Measurements from ENCODE around the gene RPP25L.

RPP25L gene

DNA sequence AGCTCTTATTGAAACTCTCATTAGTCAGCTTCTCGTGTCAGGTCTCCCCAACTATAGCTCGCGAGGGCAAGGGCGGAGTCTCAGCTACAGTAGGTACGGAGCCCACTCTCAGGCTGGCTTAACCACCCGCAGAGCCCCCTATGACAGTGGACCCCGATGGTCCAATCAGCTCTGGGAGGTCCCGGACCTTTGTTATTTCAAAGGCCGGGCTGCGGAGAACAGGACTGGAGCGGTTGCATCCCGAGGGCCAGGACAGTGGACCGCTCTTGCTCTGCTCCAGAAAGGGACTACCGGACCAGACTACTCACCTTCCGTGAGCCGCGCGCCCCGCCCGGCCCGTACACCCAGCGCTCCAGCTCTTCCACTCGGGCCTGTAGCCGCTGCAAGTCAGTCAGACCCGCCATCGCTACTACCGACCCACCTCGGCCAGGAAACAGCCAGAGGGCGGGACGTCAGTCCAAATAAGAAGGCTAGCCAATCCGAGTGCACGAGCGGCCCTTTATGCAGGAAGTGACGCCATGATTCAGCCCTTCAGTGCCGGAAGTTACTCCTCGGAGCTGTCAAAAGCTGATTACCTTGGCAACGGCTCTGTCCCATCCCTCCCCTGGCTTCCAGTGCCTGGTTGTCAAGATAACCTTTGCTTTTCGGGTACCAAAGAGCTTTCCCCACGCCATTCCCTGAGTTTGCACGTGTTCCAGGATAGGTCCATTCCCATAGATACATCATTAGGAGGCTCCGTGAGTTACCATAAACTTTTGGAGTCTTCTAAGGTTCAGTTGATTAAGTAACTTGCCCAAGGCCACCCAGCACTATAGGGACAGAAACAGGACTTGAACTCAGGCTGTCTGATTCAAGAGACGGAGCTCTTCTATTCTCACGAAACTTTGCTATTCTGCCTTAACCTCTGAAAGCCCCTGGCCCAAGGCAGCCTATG is 8.4 kb upstream of the RPP25L start, which contains the start of gene DCTN3:
Gene DCTN3 (minus strand): TSS at position 435 of the 934 bp plus-strand sequence. CDS start 31 bp downstream, at position 404.
- peak; percentile 93 for DNase-seq
- in situ Hi-C loops (cut with MboI; ENCODE audit: low pct_unique_long_range_greater_than_20kb, low sequenced_read_pairs), result no loop called here

DNA sequence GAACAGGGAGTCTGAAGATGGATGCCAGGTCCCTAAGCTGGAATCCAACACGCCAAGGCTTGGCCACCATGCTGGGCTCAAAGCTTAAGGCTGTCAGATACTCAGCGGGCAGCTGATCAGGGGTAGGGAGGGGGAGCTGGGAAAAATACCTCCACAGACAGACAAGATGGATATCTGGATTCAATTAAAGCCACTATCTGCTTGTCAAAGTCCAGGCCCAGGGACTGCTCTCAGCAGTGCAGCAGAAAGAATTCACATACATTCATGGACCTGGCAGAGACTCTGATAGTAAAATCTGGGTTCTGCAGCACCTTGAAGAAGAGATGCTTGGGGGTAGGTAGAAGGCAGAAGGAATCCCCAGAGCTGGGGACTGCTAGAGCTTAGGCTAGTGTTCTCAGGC is 3.2 kb upstream of the RPP25L start:
- DNase-seq, result no peak
- in situ Hi-C loops (cut with MboI; ENCODE audit: low pct_unique_long_range_greater_than_20kb, low sequenced_read_pairs), result no loop called here

DNA sequence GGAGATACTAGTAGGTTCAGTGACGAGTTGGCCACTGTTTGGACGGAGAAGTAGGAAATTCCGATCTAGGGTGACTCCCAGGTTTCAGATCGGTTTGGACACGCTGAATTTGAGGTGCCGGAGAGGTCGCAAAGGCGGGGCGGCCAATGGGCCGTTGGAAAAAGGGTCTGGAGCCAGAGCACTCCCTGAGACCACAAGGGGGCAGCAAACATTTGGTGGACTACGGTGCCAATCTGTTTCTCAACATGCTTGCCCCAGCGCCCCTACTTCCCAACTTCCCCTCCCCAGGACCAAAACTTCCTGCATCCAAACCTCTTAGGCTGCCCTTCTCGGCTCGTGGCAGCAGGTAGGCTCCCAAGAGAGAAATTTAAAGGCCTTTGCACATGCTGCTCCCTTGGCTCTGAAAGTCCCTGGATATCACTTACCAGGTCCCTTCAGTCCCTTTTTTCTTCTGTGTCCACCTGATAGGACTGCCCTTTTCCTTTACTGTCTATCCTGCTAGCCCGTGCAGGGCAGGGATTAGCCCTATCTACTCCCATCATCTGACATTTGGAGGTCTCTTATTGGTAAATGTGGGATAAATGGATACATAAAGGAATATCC is 992 bp upstream of the RPP25L start:
- peak; percentile 82 for DNase-seq
- in situ Hi-C loops (cut with MboI; ENCODE audit: low pct_unique_long_range_greater_than_20kb, low sequenced_read_pairs), result no loop called here

DNA sequence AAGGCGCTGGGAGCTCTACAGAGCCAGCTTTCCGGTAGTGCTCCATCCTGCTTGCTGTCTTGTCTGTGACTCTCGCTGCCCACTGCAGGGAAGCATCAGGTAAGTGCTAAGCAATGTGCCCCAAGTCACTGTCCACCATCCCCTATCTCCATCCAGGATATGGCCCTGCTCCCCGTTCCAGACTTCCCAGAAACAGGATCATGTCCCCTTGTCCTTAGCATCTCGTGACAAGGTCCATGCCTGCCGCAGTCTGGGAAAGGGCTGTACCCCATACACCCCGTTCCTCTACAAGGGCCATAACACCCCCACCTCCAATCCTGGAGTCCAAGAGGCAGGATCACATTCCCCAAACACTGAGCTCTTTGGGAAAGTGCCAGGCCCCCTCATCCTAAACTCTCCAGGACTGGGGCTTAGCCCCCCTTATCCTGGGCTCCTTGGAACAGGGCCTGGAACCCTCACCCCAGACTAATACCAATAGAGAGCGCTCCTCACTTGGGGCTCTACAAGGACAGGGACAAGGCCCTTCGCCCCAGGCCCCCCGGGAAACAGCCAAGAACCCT is 566 bp downstream of the RPP25L start:
- in situ Hi-C loops (cut with MboI; ENCODE audit: low pct_unique_long_range_greater_than_20kb, low sequenced_read_pairs), result no loop called here
- DNase-seq, result no peak

DNA sequence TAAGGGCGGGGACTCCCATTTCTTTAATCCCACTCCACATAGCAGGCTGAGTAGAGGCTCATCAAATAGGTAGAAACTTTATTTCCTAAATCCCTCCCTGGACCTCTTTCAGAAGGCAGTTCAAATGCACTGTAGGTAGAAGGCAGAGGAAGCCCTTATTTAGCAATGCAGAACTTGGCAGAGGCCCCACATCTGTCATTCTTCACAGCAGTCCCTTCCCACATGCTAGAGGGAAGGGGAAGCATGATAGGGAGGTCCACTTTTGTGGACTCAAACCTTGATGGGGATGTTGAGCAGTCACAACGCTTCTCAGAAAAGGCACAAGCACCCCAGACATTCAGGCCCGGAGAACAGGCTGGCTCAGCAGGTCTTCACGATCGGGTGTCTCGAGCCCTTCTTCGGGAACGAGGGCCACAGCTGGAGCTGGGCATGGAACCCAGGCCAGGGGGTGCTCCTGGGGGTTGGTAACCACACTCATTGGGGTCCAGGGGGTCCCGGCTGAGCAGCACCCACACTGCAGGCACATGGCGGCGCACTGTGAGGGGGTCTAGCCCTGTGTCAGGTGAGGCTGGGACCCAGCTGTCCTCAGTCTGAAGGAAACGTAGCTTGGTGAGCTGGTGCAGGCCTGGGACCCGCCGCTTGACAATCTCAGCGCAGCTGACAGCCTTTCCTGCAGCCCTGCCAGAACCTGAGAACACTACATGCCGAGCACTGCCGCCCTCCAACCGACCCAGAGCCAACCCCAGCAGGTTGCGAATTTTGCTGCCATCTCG is 1.3 kb downstream of the RPP25L start:
- in situ Hi-C loops (cut with MboI; ENCODE audit: low pct_unique_long_range_greater_than_20kb, low sequenced_read_pairs), result no loop called here
- DNase-seq, result peak; percentile 51

DNA sequence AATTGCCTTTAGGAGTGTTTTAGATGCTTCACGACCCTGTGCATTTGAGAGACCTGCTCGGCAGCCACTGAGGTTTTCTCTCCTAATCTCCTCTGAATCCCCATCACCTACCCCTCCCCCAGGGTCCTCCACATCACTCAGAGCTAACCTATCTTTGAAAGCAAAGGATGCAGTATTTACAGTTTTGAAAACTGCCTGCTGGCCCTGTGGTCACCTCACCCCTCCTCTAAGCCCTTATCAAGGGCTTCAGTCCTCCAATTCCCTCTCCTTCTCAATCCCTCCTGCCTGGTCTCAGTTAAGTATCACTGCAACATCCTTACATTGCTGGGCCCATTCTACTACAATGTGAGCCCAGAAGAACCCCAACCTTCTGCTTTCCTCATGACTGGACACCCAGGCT is 4.6 kb downstream of the RPP25L start:
- in situ Hi-C loops (cut with MboI; ENCODE audit: low pct_unique_long_range_greater_than_20kb, low sequenced_read_pairs), result no loop called here
- DNase-seq, result no peak

DNA sequence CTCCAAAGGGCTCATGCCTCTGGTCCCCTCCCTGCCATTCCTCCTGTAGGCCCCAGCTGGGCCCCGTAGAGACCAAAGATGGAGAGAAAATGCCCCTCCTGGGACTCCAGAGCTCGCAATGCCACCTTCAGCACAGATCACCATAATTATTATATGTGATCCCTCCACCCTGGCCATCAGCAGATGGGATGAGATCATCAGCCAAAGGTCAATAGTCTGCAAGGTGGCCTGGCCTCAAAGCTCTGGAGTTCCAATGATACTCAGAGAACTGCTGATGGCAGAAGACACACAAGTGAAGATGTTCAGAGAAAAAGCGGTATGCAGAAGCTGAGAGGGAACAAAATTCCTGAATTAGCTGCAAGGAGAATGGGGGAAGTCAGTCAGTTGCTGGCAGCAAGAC is 5.0 kb downstream of the RPP25L start:
- in situ Hi-C loops (cut with MboI; ENCODE audit: low pct_unique_long_range_greater_than_20kb, low sequenced_read_pairs), result no loop called here
- no peak for DNase-seq

DNA sequence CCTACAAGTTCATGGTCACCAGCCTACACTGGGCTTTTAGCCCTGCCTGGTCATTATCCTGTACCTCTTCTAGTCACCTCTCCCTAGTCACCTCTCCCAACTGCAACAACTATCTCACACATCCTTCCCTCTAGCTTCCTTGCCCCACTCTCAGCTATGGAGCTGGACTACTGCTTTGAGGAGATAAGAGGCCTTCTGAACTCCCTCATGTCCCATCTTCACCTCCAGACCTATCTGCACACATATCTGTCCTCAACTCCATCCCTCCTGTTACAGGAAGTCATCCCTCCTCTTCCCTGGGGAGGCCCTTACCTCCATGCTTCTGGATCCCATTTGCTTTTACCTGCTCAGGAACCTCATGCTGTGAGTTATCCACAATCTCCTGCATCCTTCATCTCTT is 5.7 kb downstream of the RPP25L start:
- in situ Hi-C loops (cut with MboI; ENCODE audit: low pct_unique_long_range_greater_than_20kb, low sequenced_read_pairs), result no loop called here
- no peak for DNase-seq

DNA sequence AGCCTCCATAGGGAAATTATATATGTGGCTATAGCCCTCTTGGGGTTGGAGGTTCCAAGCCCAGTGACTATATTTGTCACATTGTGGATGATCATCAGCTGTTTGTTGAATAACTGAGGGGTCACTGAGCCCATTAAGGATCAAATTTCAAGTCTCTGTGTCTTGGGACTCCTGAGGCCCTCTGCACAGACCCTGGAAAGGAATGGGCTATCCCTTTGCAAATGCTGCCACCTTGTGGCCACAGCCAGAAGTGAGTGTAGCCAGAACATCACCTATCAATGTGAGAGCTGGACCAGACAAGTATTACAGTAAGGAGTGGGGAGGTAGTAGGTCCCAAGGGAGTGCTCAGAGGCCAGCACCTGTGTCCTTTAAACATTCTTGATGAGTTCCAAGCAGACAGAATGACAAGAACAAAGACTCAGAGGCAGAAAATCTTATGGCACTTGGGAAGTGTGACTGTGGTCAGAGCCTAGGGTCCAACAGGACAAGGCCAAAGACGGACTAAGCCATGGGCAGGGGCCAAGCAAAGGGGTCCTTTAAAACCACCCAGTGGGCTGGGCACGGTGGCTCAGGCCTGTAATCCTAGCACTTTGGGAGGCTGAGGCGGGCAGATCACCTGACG is 8.2 kb downstream of the RPP25L start:
- DNase-seq, result peak; percentile 85
- in situ Hi-C loops (cut with MboI; ENCODE audit: low pct_unique_long_range_greater_than_20kb, low sequenced_read_pairs), result no loop called here

DNA sequence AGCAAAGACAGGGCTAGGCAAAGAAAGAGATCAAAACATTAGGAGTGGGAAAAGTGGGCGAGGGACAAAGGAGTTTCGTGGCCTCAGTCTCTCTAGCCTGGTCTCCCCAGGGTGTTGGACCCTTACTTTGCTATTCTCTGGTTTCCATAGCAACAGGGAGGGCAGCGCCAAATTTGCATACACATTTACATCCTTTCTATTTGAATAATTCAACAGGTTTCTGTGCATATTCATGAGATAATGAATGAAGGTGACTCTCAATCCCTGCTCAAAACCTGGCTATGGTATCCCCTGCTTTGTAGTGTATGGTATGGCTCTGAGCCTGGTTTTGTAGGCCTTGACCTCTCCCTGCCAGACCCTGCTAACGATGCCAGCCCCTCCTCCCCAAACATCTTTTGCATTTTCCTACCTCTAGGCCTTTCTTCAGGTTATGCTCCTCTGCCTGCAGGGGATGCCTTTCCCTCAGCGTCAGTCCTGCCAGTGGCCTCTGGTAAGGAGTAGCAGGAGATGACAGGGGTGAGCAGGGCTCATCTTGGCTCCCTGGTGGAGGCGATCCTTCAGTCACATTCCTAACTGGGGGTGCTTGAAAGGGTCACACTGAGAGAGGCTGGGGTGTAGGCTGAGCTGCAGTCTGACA is 9.8 kb downstream of the RPP25L start:
- in situ Hi-C loops (cut with MboI; ENCODE audit: low pct_unique_long_range_greater_than_20kb, low sequenced_read_pairs), result no loop called here
- no peak for DNase-seq

DNA sequence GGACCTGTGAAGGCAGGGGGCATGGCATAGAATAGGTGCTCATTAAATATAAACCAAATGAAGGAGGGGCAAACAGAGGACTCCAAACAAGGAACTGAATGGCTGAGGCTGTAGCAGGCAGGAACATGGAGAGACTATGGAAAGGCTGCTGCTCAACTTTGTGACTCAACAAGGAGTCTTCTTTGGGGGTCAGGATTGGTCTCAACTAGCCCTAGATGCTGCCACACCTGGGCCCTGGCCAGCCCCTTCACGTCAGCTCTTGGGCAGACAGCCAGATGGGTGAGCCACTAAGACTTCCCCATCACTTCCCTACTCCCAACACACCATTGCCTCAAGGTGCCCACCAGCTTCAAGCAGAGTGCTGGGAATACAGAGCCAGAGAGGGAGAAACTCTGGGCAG is 11.0 kb downstream of the RPP25L start:
- no peak for DNase-seq
- in situ Hi-C loops (cut with MboI; ENCODE audit: low pct_unique_long_range_greater_than_20kb, low sequenced_read_pairs), result no loop called here

DNA sequence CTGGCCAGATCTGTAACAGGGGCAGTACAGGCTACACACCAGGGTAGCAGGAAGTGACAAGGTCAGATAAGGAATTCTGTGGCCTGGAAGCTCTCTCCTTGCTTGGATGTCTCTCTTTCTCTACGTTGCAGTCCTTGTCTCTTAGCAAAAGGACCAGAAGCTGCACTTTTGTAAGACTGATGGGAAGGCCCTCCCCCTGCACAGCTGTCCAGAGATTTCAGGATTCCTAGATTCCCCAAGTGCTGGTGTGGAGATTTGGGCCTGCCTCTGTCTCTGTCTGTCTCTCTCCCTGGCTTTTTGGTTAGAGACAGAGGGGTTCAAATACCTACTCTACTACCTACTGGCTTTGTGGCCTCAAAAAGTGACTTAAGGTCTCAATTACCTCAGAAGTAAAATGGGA is 12.4 kb downstream of the RPP25L start:
- DNase-seq, result no peak
- in situ Hi-C loops (cut with MboI; ENCODE audit: low pct_unique_long_range_greater_than_20kb, low sequenced_read_pairs), result loop anchor here (25.0 kb wide), 1 partner anchor 187 kb away; no protein-coding TSS in a partner anchor

DNA sequence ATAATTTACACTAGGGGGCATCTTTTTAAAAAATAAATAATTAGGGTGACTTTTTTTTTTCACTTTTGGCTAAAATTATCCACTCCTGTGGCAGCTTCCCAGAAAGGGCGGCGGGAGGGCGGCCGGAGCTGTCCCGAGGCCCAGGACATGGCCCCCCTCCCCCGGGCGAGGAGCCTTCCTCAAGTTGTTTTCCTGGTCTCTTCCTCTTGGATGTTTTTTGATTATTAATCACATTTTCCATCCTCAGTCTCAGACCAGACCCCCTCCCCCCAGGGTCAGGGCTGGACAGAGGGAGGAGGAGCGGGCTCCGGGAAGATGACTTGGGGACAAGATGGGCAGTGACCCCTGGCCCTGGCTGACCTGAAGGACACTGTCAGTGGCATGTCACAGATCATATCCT is 17.7 kb downstream of the RPP25L start:
- in situ Hi-C loops (cut with MboI; ENCODE audit: low pct_unique_long_range_greater_than_20kb, low sequenced_read_pairs), result loop anchor here (5.0 to 25.0 kb wide), 2 partner anchors 52 to 182 kb away; no protein-coding TSS in a partner anchor
- no peak for DNase-seq

DNA sequence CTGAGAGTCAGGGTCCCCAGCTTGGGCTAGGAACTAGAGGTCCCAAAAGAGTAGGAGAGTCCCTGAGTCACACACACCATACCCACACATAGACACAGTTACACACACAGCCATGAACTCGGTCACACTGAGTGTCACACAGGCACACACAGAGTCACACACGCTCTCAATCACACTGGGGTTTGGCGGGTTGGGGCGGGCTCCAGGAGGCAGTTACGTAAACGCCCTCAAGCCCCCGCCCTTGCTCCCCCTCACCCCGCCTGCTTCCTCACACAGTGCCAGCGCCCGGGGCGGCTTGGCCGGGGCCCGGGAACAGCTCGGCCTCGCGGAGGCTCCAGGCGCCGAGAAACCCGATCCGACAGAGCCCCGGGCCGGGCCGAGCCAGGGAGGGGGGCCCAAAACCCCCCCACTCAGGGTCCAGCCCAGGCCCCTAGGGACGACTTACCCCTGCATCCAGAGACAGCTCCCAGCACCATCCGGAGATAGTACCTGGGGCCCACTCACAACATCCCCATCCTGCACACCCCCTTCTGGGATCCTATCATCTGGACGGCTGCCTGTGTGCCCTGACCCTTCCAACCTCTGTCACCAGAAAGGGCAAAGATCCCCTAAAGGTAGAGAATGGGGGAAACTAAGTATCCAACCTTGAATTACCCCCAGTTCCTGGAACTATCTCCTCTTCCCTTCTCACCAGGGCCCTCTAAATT is 18.8 kb downstream of the RPP25L start:
- in situ Hi-C loops (cut with MboI; ENCODE audit: low pct_unique_long_range_greater_than_20kb, low sequenced_read_pairs), result loop anchor here (5.0 to 25.0 kb wide), 2 partner anchors 51 to 181 kb away; no protein-coding TSS in a partner anchor
- no peak for DNase-seq

DNA sequence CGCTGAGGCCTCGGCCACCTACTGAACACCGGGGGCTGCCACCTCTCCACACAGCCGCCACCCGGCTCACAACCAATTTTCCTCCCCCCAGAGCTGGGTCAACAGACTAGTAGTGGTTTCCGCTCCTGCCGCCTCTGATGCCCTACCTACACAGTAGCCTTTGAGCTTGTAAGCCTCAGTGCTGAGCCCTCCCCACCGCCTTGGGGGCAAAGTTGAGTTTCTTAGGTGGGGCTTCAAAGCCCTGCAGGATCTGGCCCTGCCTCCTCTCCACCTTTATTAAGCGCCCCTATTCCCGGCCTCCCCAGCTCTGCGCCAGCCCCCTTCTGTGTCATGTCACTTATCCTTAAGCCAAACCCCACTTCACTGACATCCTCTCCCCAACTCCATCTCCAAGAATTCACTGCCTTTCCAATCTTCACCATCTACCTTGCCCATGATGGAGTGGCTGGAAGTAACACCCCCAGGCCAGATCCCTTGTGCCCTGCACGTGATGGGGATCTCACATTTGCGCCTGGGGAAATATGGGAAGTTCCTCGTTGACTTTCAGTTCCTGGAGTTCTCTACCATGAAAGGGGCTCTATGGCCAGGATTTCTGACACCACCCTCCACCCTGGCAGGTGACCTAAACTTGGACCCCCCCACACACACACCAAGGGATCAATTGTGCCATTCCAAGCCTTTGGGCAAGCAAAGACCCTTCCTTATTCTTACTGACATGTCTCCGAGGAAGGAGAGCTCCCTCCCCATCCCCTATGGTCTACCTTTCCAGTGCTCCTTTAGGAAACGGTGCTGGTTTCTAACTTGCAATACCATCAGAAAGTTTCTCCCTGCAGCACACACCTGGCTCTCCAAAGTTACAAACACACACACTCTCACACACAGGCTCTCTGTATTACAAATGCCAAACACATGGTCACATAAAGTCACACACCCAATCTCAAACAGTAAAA is 19.7 kb downstream of the RPP25L start:
- no peak for DNase-seq
- in situ Hi-C loops (cut with MboI; ENCODE audit: low pct_unique_long_range_greater_than_20kb, low sequenced_read_pairs), result loop anchor here (5.0 to 25.0 kb wide), 2 partner anchors 50 to 180 kb away; no protein-coding TSS in a partner anchor

DNA sequence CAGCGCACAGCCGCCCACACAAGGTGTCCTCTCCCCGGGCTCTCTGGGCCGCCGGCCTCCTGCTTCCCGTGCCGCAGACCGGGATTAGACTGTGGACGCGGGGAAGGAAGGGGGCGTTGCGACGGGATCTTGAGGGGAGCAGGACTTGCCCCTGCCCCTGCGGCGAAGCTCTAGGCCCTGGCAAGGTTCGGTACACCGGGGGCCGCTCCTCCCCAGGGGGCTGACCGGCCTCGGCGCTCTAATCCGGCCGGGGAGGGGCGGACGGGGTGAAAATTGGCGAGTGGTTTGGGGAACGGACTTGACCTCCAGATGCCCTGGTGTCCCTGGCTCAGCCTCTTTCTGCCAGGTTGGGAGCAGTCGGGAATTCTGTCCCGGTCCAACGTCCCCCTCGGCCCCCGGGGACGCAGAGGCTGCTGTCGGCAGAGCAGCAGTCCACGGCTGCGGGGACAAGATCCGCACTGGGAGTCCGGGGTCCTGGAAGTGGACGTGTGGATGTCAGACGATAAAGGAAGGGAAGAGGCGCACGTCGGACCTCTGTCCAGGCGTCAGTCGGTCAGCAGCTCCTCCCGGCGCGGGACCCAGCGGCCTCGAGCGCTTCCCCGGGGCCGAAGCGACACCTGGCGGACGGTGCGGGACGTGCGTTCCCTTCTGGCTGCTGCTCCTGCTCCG is 20.5 kb downstream of the RPP25L start:
- peak; percentile 69 for DNase-seq
- in situ Hi-C loops (cut with MboI; ENCODE audit: low pct_unique_long_range_greater_than_20kb, low sequenced_read_pairs), result loop anchor here (5.0 to 25.0 kb wide), 2 partner anchors 49 to 179 kb away; no protein-coding TSS in a partner anchor

Data from KBM-7 (cell line).